Thoracic aorta (tissue), 2 donors: ENCODE results near the gene RELN. TPM values are rescaled to one million over a fixed set of nuclear protein-coding genes. Genes with fewer than 3 reads are reported as not detected.

Experiments
- ATAC-seq: fragments of 150-250 bp; one replicate; pipeline ENCODE4 v1.8.0; 2017; ENCODE audit warnings: low read depth; ENCODE audit not compliant: insufficient number of reproducible peaks, low FRiP score
- DNase-seq: peaks from one replicate; pipeline ENCODE4 v3.0.0-alpha.2; 2020; ENCODE audit warnings: low spot score
- H3K27ac ChIP-seq, 2 donors: fragments of 200-600 bp; sonication (generic); 1 replicate in 1 of 2; 2 replicates in 1 of 2; pipeline ENCODE4 v1.5.1; 2016; ENCODE audit warnings: mild to moderate bottlenecking in 2 of 2, moderate library complexity in 2 of 2
- H3K27me3 ChIP-seq: fragments of 200-600 bp; sonication (generic); replicated peaks from 2 replicates; pipeline ENCODE4 v1.6.0; 2016; ENCODE audit warnings: mild to moderate bottlenecking; ENCODE audit not compliant: insufficient read depth
- H3K36me3 ChIP-seq: fragments of 200-600 bp; sonication (generic); one replicate; pipeline ENCODE4 v1.5.1; 2016
- H3K4me1 ChIP-seq, 2 donors: fragments of 200-600 bp; sonication (generic); 1 replicate in 1 of 2; 2 replicates in 1 of 2; pipeline versions ENCODE4 v1.5.1 to v1.6.0; 2016; ENCODE audit warnings: low read depth in 2 of 2, mild to moderate bottlenecking in 1 of 2; ENCODE audit not compliant: control insufficient read depth in 1 of 2
- H3K4me3 ChIP-seq: fragments of 200-600 bp; sonication (generic); 2 replicates; pipeline ENCODE4 v1.5.1; 2016; ENCODE audit warnings: mild to moderate bottlenecking
- H3K9me3 ChIP-seq: fragments of 200-600 bp; sonication (generic); 2 replicates; pipeline ENCODE4 v1.5.1; 2016
- CTCF ChIP-seq: fragments of 200-600 bp; sonication (generic); IDR thresholded peaks from one replicate; pipeline ENCODE4 v1.5.1; 2019; ENCODE audit warnings: antibody characterized with exemption
- total RNA-seq, 2 donors: library from RNA; depleted of rRNA; stranded (reverse); fragments of >200 nt; gene quantifications; one replicate each; pipeline versions ENCODE4 v1.1.0 to v1.2.3, GENCODE V29; 2016

Gene RELN
- total RNA-seq, 2 donors from 2014 or later: 0.49 to 5.1 TPM

GRCh38 chr7:103538964-103539709 lies 450.3 kb downstream of the RELN start:
- no peak overlapping the region for H3K27ac ChIP-seq
- H3K36me3 ChIP-seq: no peaks in the 10 kb centered on the region
- DNase-seq (no peak), ATAC-seq (no peak)
- no peaks in the 10 kb centered on the region for H3K9me3 ChIP-seq
- H3K4me3 ChIP-seq: no peak overlapping the region
- H3K27me3 ChIP-seq: no peaks in the 10 kb centered on the region
- H3K4me1 ChIP-seq: peaks cover 4 to 30% of the 10 kb centered on the region in 2 donors
- TF ChIP-seq CTCF: no peak

DNA sequence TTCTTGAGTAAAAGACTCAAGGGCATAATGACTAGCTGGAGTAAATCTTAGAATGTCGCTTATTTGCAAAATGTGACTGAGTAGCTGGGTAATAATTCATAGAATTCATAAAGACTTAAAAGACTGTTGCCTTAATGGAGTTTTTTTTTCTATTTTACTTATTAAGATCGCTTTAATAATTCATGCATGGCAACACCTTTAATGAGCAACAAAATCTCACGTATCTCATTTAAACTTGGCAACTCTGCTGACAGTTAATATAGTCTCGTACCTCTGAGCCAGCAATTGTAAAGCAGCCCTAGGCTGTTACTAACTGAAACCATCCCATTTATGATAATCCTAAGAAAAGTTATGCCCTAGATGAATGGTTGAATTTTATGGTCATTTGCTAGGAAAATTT lies 455.7 kb downstream of the RELN start:
- H3K36me3 ChIP-seq: no peaks in the 10 kb centered on the region
- no peak for DNase-seq
- no peaks in the 10 kb centered on the region for H3K27me3 ChIP-seq
- no peaks in the 10 kb centered on the region for H3K9me3 ChIP-seq
- ATAC-seq: no peak
- no peaks in the 10 kb centered on the region for H3K4me1 ChIP-seq
- H3K27ac ChIP-seq: no peak overlapping the region
- TF ChIP-seq CTCF: no peak
- no peak overlapping the region for H3K4me3 ChIP-seq

DNA sequence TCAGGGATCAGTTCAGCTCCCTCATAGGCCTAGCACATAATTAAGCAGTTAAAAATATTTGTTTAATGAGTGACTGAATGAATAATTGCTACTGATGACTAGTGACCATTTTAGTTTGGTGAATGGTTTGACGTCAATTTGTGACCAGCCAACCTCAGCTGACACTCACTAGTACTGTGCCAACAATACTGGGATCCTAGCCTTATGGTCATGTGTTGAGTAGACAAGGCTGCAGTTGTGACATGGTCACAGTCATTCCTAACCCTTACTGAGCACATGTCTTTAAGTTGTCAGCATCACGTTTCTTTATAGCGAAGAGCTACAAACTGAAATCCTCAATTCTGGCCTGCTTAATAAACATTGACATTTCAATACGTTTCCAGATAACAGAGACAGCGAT lies 456.5 kb downstream of the RELN start:
- H3K27ac ChIP-seq: no peak overlapping the region
- H3K36me3 ChIP-seq: no peaks in the 10 kb centered on the region
- H3K9me3 ChIP-seq: no peaks in the 10 kb centered on the region
- no peak overlapping the region for H3K4me3 ChIP-seq
- no peaks in the 10 kb centered on the region for H3K4me1 ChIP-seq
- no peaks in the 10 kb centered on the region for H3K27me3 ChIP-seq
- ATAC-seq (no peak), DNase-seq (no peak)
- TF ChIP-seq CTCF: no peak

GRCh38 chr7:103528152-103528551 lies 461.3 kb downstream of the RELN start:
- Histone ChIP-seq H3K4me3 (no peak overlapping the region), H3K9me3 (no peaks in the 10 kb centered on the region), H3K27me3 (no peaks in the 10 kb centered on the region), H3K36me3 (no peaks in the 10 kb centered on the region), H3K27ac (no peak overlapping the region), H3K4me1 (no peaks in the 10 kb centered on the region)
- no peak for ATAC-seq
- no peak for TF ChIP-seq CTCF
- DNase-seq: no peak

DNA sequence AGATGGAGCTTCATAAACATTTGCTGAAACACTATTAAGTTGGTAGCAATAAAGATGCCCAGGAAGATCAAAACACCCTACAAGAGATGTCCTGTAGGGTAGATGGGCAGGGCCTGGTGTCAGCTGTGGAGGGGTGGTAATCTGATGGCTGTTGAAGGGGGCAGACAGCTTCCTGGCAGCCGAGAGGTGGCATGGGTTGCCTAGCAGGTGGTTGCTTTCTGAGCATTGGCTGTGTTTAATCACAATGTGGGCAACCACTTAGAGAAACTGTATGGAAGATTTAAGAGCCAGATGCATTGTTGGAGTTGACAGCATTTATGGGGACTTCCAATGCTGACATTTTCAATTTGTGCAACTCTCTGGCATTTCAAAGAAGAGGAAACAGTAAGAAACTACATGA lies 463.5 kb downstream of the RELN start:
- no peak for ATAC-seq
- no peaks in the 10 kb centered on the region for H3K9me3 ChIP-seq
- no peaks in the 10 kb centered on the region for H3K4me1 ChIP-seq
- no peak overlapping the region for H3K4me3 ChIP-seq
- no peak for TF ChIP-seq CTCF
- H3K27me3 ChIP-seq: no peaks in the 10 kb centered on the region
- no peaks in the 10 kb centered on the region for H3K36me3 ChIP-seq
- no peak for DNase-seq
- H3K27ac ChIP-seq: no peak overlapping the region
